SU-DHL-6 (cell line): ENCODE measurements around the gene KIF2A.
"Not testable (repeated sequence)": the region's sequence is repeated elsewhere in the genome, so short reads cannot be mapped to it uniquely, and the experiment has no call there.

ENCODE experiments used
- H2AFZ ChIP-seq: fragments of 200-600 bp; sonication (generic); 2 replicates; pipeline ENCODE4 v1.6.1; 2014; ENCODE audit warnings: low read depth, mild to moderate bottlenecking, moderate library complexity, mixed read lengths, antibody characterized with exemption, low read length; ENCODE audit not compliant: severe bottlenecking
- H3F3A ChIP-seq: fragments of 200-600 bp; shearing (Covaris generic); 2 replicates; pipeline ENCODE4 v1.6.0; 2016; ENCODE audit warnings: antibody characterized with exemption, mild to moderate bottlenecking; ENCODE audit not compliant: insufficient read depth
- H3K27ac ChIP-seq: fragments of 200-600 bp; sonication (generic); 2 replicates; pipeline ENCODE4 v1.5.1; 2016; ENCODE audit warnings: low read depth, mild to moderate bottlenecking, low read length, moderate library complexity, mixed read lengths
- H3K27me3 ChIP-seq: fragments of 200-600 bp; sonication (generic), shearing (Covaris generic); 2 replicates; pipeline ENCODE4 v1.6.0; 2014; ENCODE audit warnings: mild to moderate bottlenecking, low read length
- H3K36me3 ChIP-seq: fragments of 200-600 bp; sonication (generic); 2 replicates; pipeline ENCODE4 v1.6.1; 2014; ENCODE audit warnings: mild to moderate bottlenecking, low read length, mixed read lengths
- H3K4me2 ChIP-seq: fragments of 300-600, 200-600 bp; shearing (Covaris generic), sonication (generic); 2 replicates; pipeline ENCODE4 v1.6.0; 2014; ENCODE audit warnings: low read length, low read depth, mild to moderate bottlenecking; ENCODE audit not compliant: poor library complexity, severe bottlenecking
- H3K4me3 ChIP-seq: fragments of 200-600 bp; sonication (generic); 2 replicates; pipeline ENCODE4 v1.5.1; 2014; ENCODE audit warnings: antibody characterized with exemption, low read length, mild to moderate bottlenecking, mixed read lengths; ENCODE audit not compliant: insufficient read depth, poor library complexity, severe bottlenecking
- H3K79me2 ChIP-seq: fragments of 200-600 bp; sonication (generic); 2 replicates; pipeline ENCODE4 v1.6.1; 2014; ENCODE audit warnings: mild to moderate bottlenecking, low read length, moderate library complexity; ENCODE audit not compliant: insufficient read depth
- H3K9ac ChIP-seq: fragments of 200-600 bp; sonication (generic); 2 replicates; pipeline ENCODE4 v1.7.0; 2014; ENCODE audit warnings: mild to moderate bottlenecking, low read length
- H3K9me2 ChIP-seq: fragments of 200-600 bp; sonication (generic); replicated peaks from 2 replicates; pipeline ENCODE4 v1.6.1; 2014; ENCODE audit warnings: low read length; ENCODE audit not compliant: insufficient read depth
- H3K9me3 ChIP-seq: fragments of 200-600 bp; sonication (generic); 2 replicates; pipeline ENCODE4 v1.6.1; 2014; ENCODE audit warnings: low read length, mixed read lengths; ENCODE audit not compliant: insufficient read depth
- H4K20me1 ChIP-seq: fragments of 200-600 bp; sonication (generic); 2 replicates; pipeline ENCODE4 v1.6.1; 2014; ENCODE audit warnings: low read depth, mild to moderate bottlenecking, antibody characterized with exemption, low read length, moderate library complexity, mixed read lengths
- CTCF ChIP-seq: fragments of 200-600 bp; sonication (generic); IDR thresholded peaks from one replicate; pipeline ENCODE4 v1.5.1; 2017; ENCODE audit warnings: antibody characterized with exemption, mild to moderate bottlenecking, low read length, moderate library complexity; ENCODE audit not compliant: insufficient read depth, poor library complexity, severe bottlenecking
- EZH2phosphoT487 ChIP-seq: fragments of 200-600 bp; sonication (generic), shearing (Covaris generic); conservative IDR thresholded peaks from 2 replicates; pipeline ENCODE4 v1.6.1; 2018; ENCODE audit warnings: mild to moderate bottlenecking, antibody characterized with exemption, low read length, moderate library complexity, mixed read lengths

Gene KIF2A

GRCh38 chr5:62288118-62288517, 17.9 kb upstream of the KIF2A start:
- TF ChIP-seq EZH2phosphoT487 = no peak
- TF ChIP-seq CTCF = no peak
- no peaks in the 10 kb centered on the region for H4K20me1 ChIP-seq
- no peaks in the 10 kb centered on the region for H3F3A ChIP-seq
- H3K27ac ChIP-seq = no peak overlapping the region
- H3K9me3 ChIP-seq = no peaks in the 10 kb centered on the region
- H3K4me2 ChIP-seq = no peak overlapping the region
- no peak overlapping the region for H3K9ac ChIP-seq
- H3K9me2 ChIP-seq = no peaks in the 10 kb centered on the region
- H3K79me2 ChIP-seq = no peaks in the 10 kb centered on the region
- no peaks in the 10 kb centered on the region for H3K27me3 ChIP-seq
- no peak overlapping the region for H3K4me3 ChIP-seq
- H2AFZ ChIP-seq = no peak overlapping the region
- no peaks in the 10 kb centered on the region for H3K36me3 ChIP-seq

- TF ChIP-seq EZH2phosphoT487 = no peak
- no peak for TF ChIP-seq CTCF
- Histone ChIP-seq H3K27me3 (no peaks in the 10 kb centered on the region), H3F3A (no peaks in the 10 kb centered on the region), H3K4me2 (no peak overlapping the region), H3K79me2 (no peaks in the 10 kb centered on the region), H3K36me3 (no peaks in the 10 kb centered on the region), H3K27ac (no peak overlapping the region), H2AFZ (no peak overlapping the region), H4K20me1 (no peaks in the 10 kb centered on the region), H3K9ac (no peak overlapping the region), H3K9me3 (no peaks in the 10 kb centered on the region), H3K4me3 (no peak overlapping the region), H3K9me2 (no peaks in the 10 kb centered on the region)
Observed at GRCh38 chr5:62289813-62290212, 16.2 kb upstream of the KIF2A start.

- H3K79me2 ChIP-seq, H3K9me3 ChIP-seq, H3K36me3 ChIP-seq, H3K27ac ChIP-seq, H3K27me3 ChIP-seq, H3F3A ChIP-seq, H3K9me2 ChIP-seq, H3K4me2 ChIP-seq, H4K20me1 ChIP-seq, H3K9ac ChIP-seq, H3K4me3 ChIP-seq, H2AFZ ChIP-seq: not testable (repeated sequence)
Observed at GRCh38 chr5:62291829-62292228, 14.2 kb upstream of the KIF2A start.

GRCh38 chr5:62296998-62297397, 9.0 kb upstream of the KIF2A start:
- H3K36me3 ChIP-seq = no peaks in the 10 kb centered on the region
- no peaks in the 10 kb centered on the region for H3K27me3 ChIP-seq
- no peaks in the 10 kb centered on the region for H3K9me2 ChIP-seq
- H3K27ac ChIP-seq = no peak overlapping the region
- no peak overlapping the region for H2AFZ ChIP-seq
- H3K4me3 ChIP-seq = no peak overlapping the region
- no peaks in the 10 kb centered on the region for H3K79me2 ChIP-seq
- TF ChIP-seq CTCF = no peak
- no peak for TF ChIP-seq EZH2phosphoT487
- H4K20me1 ChIP-seq = no peaks in the 10 kb centered on the region
- no peak overlapping the region for H3K9ac ChIP-seq
- H3F3A ChIP-seq = no peaks in the 10 kb centered on the region
- H3K4me2 ChIP-seq = no peak overlapping the region
- H3K9me3 ChIP-seq = no peaks in the 10 kb centered on the region
